ENCODE measurements around the gene RNF38. TPM values are rescaled to one million over a fixed set of nuclear protein-coding genes. Genes with fewer than 3 reads are reported as not detected.

RNF38 gene
- total and polyA plus RNA-seq, 10 donors: 9.5 to 67.1 (median 46.4) TPM

GRCh38 chr9:36444203-36444602 is 44.1 kb upstream of the RNF38 start:
- Histone ChIP-seq H3K27ac (no peak overlapping the region), H3K4me3 (no peak overlapping the region), H3K27me3 (replicated peaks in 1 of 7) (no peaks in the 10 kb centered on the region), H3K36me3 (peaks cover 0 to 4% (median 0%) of the 10 kb centered on the region in 6 donors), H3K4me1 (peaks cover 0 to 79% (median 30%) of the 10 kb centered on the region in 6 donors), H3K9me3 (no peaks in the 10 kb centered on the region)
- no peak for DNase-seq
- WGBS, 5 donors: 61 to 83% (median 65%) methylated on average over 2 of the region's 2 CpGs
- no peak for TF ChIP-seq POLR2A (IDR thresholded peaks at IDR 0.05)
- no peak for TF ChIP-seq CTCF (IDR thresholded peaks at IDR 0.05 in 8 of 11, conservative IDR thresholded peaks at IDR 0.05 in 3 of 11)
- no peak for TF ChIP-seq POLR2AphosphoS5 (IDR thresholded peaks at IDR 0.05)
- intact Hi-C loops (cut with DNase I; ENCODE audit: low total_unique reads): loop anchor here (10.0 kb wide), 1 partner anchor 51 kb away; no protein-coding TSS in a partner anchor

DNA sequence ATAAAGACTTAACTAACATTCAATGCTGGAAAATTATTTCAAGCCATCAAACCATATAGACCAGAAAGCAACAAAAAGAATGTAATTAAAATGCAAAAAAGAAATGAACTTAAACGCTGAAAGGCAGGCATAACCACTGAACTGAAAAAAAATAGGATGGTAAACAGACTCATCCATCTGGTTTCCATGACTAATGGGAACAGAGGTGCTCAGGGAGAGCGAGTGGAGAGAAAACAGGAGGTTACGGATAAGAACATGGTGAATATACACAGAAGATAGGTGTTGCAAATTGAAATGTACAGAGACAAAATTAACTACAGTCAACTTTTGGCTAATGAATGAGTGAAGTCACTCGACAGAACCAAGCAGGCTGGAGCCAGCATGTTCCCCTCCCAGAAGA is 43.5 kb upstream of the RNF38 start:
- H3K4me1 ChIP-seq: peaks cover 0 to 77% (median 30%) of the 10 kb centered on the region in 6 donors
- no peaks in the 10 kb centered on the region for H3K9me3 ChIP-seq
- H3K27ac ChIP-seq: no peak overlapping the region
- no peak for TF ChIP-seq CTCF (IDR thresholded peaks at IDR 0.05 in 8 of 11, conservative IDR thresholded peaks at IDR 0.05 in 3 of 11)
- TF ChIP-seq POLR2AphosphoS5 (IDR thresholded peaks at IDR 0.05): no peak
- no peak for TF ChIP-seq POLR2A (IDR thresholded peaks at IDR 0.05)
- intact Hi-C loops (cut with DNase I; ENCODE audit: low total_unique reads): loop anchor here (10.0 kb wide), 1 partner anchor 51 kb away; no protein-coding TSS in a partner anchor
- H3K36me3 ChIP-seq: peaks cover 0 to 4% (median 0%) of the 10 kb centered on the region in 6 donors
- no peak overlapping the region for H3K4me3 ChIP-seq
- H3K27me3 ChIP-seq (replicated peaks in 1 of 7): no peaks in the 10 kb centered on the region
- WGBS, 5 donors: 86 to 92% (median 90%) methylated on average over 4 of the region's 4 CpGs
- DNase-seq: no peak

- Histone ChIP-seq H3K27me3 (replicated peaks in 1 of 7) (no peaks in the 10 kb centered on the region), H3K4me1 (peaks cover 0 to 77% (median 32%) of the 10 kb centered on the region in 6 donors), H3K4me3 (no peak overlapping the region), H3K27ac (no peak overlapping the region), H3K9me3 (no peaks in the 10 kb centered on the region), H3K36me3 (peaks cover 0 to 4% (median 0%) of the 10 kb centered on the region in 6 donors)
- DNase-seq: no peak
- no peak for TF ChIP-seq POLR2AphosphoS5 (IDR thresholded peaks at IDR 0.05)
- 95 to 98% (median 96%) methylated on average over 6 of the region's 6 CpGs for WGBS, 5 donors
- intact Hi-C loops (cut with DNase I; ENCODE audit: low total_unique reads): loop anchor here (10.0 kb wide), 1 partner anchor 52 kb away; no protein-coding TSS in a partner anchor
These were observed 42.6 kb upstream of the RNF38 start for GRCh38 chr9:36442710-36443109.

DNA sequence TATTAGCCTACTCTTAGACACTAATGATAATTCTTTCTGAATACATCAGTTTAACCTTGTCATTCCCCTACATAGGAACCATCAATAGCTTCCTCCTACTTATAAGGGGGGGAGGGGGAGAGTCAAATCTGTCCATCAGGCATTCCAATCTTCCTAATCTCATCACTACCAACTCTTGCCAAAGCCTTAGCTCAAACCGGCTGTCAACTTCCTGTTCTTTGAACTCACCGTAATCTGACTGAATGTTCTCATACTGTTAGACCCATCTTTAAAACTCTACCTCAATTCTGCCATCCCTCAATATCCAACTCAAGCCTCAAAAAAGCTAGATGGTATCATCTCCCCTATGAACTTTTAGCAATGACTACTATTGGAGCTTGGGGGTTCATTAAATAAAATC is 41.9 kb upstream of the RNF38 start:
- TF ChIP-seq POLR2AphosphoS5 (IDR thresholded peaks at IDR 0.05) (no peak), POLR2A (IDR thresholded peaks at IDR 0.05) (no peak), CTCF (IDR thresholded peaks at IDR 0.05 in 8 of 11, conservative IDR thresholded peaks at IDR 0.05 in 3 of 11) (no peak)
- Histone ChIP-seq H3K9me3 (no peaks in the 10 kb centered on the region), H3K4me1 (peaks cover 0 to 77% (median 36%) of the 10 kb centered on the region in 6 donors), H3K4me3 (no peak overlapping the region), H3K36me3 (peaks cover 0 to 4% (median 0%) of the 10 kb centered on the region in 6 donors), H3K27ac (no peak overlapping the region), H3K27me3 (replicated peaks in 1 of 7) (no peaks in the 10 kb centered on the region)
- intact Hi-C loops (cut with DNase I; ENCODE audit: low total_unique reads): loop anchor here (10.0 kb wide), 1 partner anchor 53 kb away; no protein-coding TSS in a partner anchor
- WGBS, 5 donors: 10 to 23% (median 18%) methylated on average over 2 of the region's 2 CpGs
- no peak for DNase-seq

Data from spleen (tissue), 11 donors.